Measurements from ENCODE around the gene CENPW.

- TF ChIP-seq CTCF (IDR thresholded peaks at IDR 0.05) (no peak), POLR2A (IDR thresholded peaks at IDR 0.05; ENCODE audit: low read depth) (no peak)
Observed at GRCh38 chr6:126302191-126302590, 37.7 kb upstream of the CENPW start.
